Limb (tissue), 2 donors: Measurements from ENCODE around the gene TMEM101.
"Not testable (repeated sequence)": the region's sequence is repeated elsewhere in the genome, so short reads cannot be mapped to it uniquely, and the experiment has no call there.

ENCODE experiments used
- DNase-seq, 2 donors: peaks; one replicate each; pipeline ENCODE4 v3.0.0-alpha.2; 2016; ENCODE audit errors: extremely low spot score in 2 of 2

Gene TMEM101

DNA sequence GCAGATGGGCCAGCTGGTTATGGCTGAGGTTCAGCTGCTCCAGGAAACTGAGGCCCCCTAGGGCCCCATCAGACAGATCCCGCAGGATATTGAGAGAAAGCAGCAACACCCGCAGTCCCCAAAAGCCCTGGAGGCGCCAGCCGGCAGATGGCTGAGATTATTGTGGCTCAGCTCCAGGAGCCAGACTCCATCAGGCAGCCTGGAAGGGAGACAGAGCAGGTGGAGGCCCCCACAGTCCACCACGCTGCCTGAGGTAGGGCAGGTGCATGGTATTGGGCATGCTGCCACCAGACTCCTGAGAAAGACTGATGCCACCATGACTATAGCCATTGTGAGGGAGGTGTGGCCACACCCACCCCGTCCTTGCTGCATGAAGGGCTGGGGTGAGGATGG is 9.5 kb upstream of the TMEM101 start:
- peak in 1 of 2 donors; percentile 57 for DNase-seq

DNA sequence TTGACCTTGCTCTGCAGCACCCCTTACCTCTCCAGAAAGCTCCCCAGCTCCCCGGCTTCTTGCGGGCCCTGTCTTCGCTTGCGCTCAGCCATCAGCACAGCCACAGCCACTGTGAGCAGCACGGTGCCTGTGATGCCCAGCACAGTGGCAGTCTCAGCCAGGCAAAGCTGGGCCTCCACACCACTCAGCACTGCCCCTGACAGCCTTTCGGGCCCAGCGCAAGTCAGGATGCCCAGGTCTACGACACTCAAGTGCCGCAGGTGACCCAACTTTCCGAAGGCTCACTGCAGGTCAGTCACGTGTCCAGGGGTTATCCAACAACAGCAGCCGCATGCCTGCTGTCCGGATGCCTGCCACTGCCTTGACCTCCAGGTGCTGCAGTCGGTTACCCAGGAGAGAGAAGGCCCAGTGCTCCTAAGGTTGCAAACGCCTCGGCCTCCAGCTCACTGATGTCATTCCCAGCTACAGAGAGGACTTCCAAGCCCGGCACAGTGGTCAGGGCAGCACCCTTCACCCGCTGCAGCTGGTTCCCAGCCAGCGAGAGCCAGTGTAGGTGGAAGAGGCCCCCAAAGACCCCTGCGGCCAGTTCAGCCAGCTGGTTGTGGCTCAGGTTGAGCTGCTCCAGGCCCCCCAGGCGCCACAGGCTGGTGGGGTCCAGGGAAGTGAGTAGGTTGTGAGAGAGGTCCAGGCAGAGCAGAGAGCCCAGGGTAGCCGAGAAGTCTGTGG is 8.9 kb upstream of the TMEM101 start:
- DNase-seq: no peak

DNA sequence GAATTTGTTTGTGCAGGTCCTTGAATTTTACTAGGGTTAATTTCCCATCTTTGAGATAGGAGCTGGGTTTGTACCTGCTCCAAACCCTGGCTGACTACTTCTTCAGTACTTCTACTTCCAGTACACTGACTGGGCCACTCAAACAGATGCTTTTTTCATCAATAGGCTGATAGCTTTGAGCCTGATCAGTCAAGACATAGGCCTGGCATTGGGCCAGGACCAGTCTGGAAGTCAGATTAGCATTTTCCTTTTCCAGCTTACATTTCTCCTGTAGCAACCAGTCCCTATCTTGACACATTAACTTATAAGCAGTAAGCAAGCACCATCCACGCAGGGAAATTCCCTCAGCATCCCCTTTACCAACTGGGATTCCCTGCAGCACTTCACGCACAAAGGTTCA is 7.5 kb upstream of the TMEM101 start:
- DNase-seq: no peak

DNA sequence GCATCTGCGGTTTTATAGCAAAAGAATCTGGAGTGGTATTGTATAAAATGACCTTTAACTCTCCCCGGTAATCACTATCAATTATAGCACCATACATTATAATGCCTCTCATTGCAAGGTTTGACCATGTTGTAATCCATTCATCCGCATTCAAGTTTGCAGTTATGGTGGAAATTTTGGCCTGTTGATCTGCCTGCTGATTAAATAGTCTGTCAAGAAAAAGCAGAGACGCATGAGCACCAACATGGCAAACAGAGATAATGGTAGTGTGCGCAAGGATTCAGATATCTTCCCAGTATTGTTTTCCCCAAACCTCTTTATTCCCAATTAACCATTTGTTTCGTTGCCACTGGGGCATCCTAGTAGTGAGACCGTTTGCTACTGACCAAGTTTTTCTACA is 6.5 kb upstream of the TMEM101 start:
- DNase-seq: not testable (repeated sequence)

DNA sequence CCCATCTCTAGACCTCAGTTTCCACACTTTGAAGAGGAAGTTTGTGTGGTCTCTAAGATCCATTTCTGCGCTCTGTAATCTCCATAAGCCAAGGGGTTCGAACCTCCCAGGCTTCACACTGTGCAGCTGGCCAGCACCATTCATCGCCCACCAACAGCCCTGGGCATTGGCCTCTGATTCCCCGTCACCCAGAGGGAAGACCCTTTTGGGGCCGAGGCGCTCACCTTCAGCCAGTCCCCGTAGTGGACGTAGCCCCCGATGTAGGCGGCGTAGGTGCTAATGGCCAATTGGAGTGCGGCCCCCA is 678 bp downstream of the TMEM101 start:
- DNase-seq: no peak

DNA sequence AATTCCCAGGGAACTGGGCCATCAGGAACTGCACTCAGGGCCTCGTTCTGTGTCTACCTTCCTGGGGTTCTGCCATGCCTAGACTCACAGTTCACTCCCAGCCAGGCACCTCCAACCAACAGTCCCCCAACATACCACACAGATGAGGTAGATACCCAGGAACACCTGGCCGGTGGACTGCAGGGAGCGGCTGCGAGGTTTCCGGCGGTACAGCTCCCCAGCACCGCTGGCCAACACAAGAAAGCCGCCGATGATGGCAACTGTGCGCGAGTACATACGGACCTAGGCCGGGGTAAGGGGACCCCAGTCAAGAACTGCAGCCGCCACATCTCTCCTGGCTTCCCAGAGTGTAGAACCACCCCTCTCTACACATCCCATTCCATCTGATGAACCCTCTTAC is 1.9 kb downstream of the TMEM101 start:
- no peak for DNase-seq

DNA sequence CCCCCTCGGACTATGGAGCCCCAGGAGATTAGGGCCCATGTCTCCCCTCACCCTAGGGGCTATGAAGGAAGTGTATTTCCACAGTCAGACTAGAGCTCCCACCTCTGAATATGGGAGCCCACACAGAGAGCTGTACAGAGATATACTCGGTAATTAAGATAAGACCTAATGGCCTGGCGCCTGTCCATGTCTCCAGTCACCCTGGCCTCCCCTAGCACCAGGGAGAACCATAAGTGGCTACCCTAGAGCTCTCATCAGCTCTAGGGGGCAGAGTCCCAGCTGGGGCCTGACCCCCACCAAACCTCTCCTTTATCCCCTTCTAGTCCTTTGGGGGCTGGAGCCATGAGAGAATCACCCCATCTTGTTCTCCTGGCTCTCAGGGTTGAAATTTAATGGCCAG is 2.4 kb downstream of the TMEM101 start:
- no peak for DNase-seq

DNA sequence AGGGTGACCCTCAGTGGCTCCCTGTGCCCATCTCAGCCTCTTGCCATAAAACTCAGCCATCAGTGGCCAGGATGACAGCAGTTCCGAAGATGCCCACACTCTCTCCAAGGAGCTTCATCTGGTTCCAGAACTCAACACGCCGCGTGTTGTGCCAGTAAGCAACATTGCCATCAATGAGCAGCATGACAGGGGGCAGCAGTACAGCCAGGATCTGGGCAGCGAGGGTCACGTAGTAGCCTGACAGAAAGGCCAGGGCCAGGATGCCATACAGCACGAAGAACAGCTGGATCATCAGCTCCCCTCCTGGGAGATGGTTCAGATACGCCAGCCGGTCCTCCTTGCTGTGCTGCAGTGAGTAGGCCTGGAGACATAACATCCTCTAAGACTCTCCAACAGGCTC is 2.9 kb downstream of the TMEM101 start:
- no peak for DNase-seq

DNA sequence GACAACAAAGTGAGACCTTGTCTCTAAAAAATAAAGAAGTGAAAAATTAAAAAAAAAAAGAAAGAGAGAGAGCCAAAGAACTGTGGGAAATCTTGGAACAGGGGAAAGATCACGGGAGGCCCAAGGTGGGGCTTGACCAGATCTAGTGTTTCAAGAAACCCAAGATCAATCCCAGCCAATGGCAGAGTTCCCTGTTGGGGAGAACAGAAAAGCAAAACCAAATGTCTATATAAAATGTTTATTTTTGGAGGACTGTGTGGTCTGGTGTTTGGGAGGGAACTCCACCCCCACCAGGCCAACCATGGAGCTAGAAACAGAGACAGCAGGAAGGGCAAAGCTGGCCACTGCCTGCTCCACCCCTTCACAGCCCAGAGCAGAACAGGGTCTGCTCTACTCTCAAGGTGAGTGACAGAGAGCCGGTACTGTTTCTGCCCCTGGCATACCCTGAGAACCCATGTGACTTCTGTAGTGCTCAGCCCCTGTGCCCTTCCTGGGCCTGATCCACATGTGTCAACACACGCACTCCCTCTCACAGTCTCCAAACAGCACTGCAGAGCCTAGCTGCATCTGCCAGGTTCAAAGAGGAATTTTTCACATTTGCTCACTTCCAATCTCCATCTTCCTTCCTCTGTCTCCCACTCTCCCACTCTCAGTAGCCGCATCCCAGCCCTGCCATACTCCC is 3.7 kb downstream of the TMEM101 start:
- no peak for DNase-seq

DNA sequence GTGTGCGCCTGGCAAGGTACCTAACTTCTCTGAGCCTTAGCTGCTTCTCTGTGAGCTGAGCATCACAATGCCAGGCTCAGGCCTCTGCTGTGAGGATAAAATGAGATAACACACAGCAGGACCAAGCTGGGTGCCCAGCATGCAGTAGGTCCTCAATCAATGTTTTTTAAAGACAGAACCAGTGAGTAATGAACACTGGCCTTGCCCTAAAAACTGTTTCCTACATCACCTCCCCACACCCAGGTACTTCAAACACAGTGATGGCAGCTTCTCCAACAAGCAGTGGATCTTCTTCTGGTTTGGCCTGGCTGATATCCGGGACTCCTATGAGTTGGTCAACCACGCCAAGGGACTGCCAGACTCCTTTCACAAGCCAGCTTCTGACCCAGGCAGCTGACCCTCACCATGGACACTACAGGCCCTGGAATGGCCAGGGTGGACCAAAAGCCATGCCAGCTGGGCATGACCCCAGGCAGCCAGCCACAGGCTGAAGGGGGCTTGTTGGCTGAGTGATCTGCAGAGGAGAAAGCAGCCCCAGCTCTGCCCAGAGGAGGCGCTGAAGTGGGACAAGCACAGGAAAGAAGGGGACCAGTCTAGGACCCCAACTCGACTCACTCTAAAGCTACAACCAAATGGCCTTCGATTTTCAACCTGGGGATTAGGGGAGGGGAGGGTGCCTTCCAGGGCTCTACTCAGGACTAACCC is 6.4 kb downstream of the TMEM101 start:
- no peak for DNase-seq

DNA sequence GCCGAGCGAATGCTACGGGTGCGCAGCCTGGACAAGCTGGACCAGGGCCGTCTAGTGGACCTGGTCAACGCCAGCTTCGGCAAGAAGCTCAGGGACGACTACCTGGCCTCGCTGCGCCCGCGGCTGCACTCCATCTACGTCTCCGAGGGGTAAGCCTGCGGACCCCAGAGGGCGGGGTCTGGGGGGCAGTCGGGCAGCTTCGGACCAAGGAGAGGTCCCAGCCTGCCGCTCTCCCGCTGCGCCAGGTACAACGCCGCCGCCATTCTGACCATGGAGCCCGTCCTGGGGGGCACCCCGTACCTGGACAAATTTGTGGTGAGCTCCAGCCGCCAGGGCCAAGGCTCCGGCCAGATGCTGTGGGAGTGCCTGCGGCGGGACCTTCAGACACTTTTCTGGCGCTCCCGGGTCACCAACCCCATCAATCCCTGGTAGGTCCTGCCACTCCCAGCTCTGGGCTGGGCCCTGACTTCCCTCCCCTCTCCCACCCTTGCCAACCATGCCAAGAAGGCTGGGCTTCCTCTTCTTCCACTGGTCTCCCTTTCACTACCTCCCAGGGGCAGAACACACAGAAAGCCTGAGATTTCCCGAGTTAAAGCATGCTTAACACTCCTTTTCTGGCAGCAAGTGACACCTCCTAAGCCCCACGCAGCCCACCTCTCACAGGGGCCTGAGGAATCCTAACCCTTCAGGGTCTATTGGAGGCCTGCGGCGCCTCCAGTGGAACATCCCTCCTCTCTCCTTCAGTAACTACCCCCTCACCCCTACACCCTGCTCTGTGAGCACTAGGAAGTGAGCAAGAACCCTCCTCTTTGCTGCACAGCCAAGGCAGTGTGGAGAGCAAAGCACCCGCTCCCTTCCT is 7.2 kb downstream of the TMEM101 start:
- DNase-seq: no peak

DNA sequence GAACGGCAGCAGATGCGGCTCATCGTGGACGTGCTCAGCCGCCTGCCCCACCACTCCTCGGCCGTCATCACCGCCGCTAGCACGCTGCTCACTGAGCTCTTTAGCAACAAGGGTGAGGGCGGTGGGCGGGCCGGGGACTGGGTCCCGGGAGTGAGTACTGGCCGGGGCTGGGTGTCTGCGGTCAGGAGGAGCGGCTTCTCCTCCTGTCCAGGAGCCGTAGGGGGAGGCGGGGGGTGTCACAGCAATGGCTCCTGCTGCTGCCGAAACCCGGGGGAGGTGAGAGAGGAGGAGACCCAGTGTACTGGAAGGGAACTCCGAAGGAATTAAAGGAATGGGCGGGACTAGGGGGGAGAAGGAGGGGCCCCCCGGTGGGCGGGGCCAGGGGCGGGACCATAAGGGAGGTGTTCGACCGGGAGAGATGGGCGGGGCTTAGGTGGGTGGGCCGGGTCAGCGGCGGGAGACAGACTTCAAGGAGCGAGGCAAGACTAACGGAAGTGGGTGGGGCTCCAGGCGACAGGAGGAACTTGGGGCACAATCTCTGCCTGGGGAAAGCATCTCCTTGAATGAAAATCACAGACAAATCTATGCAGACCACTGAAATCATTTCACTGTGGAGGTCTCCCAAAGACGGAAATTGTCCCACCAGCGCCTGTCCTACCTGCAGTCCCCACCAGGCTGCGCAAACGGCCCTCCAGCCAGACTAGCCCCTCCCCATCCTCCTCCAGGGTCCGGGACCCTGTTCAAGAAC is 8.0 kb downstream of the TMEM101 start:
- peak; percentile 91 to 97 for DNase-seq

DNA sequence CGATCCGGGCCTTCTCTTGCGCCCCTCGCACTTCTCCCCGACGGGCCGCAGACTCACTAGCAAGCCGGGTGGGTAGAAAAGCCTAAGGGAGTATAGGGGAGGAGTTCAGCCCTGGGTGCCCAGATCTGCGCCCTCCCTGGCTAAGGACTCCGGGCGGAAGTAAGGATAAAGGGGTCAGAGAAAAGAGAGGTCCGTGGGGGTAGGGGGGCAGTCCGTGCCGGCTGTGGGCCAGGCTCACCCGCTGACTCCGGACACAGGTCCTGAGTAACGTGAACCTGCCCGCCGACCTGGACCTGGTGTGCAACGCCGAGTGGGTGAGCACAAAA is 8.5 kb downstream of the TMEM101 start:
- no peak for DNase-seq

DNA sequence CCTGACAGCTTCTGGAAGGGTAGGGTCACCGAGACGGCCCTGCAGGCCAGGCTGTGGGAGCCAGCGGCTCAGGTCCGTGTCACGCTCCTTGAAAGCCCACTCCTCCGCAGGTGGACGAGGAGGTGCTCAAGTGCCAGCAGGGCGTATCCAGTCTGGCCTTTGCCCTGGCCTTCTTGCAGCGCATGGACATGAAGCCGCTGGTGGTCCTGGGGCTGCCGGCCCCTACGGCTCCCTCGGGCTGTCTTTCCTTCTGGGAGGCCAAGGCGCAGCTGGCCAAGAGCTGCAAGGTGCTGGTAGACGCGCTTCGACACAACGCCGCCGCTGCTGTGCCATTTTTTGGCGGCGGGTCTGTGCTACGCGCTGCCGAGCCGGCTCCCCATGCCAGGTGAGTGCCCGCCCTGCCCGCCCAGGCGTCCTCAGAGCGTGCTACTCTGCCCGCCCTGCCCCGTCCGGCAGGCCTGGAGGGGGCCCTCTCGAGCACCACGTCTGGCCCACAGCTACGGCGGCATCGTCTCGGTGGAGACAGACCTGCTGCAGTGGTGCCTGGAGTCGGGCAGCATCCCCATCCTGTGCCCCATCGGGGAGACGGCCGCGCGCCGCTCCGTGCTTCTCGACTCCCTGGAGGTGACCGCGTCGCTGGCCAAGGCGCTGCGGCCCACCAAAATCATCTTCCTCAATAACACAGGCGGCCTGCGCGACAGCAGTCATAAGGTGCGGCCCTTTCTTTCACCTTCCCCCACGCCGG is 9.1 kb downstream of the TMEM101 start:
- DNase-seq: peak in 1 of 2 donors; percentile 48

DNA sequence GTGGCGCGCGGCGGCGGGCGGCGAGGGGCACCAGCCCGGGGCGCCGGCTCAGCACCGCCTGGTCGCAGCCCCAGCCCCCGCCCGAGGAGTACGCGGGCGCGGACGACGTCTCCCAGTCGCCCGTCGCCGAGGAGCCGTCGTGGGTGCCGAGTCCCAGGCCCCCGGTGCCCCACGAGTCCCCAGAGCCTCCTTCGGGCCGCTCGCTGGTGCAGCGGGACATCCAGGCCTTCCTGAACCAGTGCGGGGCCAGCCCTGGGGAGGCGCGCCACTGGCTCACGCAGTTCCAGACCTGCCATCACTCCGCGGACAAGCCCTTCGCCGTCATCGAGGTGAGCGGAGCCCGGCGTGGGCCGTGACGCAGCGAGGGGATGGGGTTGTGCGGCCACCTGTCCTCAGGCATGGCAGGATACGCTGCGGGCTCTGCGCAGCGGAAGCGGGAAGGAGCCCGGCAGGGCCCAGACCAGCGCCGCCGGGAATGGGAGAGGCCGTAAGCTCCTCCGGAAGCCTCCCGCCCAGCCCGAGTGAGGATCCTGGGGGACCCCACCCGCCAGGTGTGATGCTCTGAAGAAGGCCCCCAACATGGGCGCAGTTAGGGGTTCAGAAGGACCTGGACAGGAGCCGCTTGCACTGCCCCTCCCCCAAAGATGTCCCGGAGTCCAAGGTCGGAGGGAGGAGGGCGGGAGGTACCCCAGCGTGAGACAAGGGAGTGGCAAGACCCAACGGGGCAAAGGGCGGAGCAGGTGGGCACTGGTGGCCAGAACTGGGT is 9.8 kb downstream of the TMEM101 start:
- DNase-seq: peak in 1 of 2 donors; percentile 50

DNA sequence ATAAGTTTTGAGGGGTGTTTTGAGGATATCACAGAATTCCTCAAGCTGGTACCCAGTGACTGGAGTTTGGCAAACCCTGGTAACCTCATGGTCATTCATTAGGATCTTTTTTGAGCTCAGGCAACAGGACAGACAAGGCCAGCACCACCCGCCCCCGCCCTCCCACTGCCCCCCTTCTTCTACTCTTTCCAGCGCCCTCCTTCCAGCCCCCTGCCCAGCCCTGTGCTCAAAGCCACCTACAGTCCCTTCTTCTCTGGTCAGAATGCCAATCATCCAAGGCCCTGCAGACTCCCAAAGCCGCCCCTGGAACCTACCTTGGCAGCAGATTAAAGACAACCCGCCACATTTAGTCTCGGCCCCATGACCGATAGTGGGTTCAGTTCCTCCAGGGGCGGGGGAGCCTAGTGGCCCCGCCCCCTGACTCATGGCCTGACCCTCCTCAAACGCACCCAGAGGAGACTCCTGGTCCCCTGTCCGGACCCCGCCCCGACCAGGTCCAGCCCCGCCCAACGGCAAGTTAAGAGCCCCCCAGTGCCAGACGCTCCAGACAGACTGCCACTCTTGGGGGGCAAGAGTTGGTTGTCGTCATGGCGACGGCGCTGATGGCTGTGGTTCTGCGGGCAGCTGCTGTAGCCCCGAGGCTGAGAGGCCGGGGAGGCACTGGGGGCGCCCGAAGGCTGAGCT is 10.5 kb downstream of the TMEM101 start, which contains the start of gene NAGS:
NAGS (plus strand) TSS at position 546 of the 684 bp plus-strand sequence; CDS start at position 588, 42 bp downstream.
- peak in 1 of 2 donors; percentile 53 for DNase-seq

DNA sequence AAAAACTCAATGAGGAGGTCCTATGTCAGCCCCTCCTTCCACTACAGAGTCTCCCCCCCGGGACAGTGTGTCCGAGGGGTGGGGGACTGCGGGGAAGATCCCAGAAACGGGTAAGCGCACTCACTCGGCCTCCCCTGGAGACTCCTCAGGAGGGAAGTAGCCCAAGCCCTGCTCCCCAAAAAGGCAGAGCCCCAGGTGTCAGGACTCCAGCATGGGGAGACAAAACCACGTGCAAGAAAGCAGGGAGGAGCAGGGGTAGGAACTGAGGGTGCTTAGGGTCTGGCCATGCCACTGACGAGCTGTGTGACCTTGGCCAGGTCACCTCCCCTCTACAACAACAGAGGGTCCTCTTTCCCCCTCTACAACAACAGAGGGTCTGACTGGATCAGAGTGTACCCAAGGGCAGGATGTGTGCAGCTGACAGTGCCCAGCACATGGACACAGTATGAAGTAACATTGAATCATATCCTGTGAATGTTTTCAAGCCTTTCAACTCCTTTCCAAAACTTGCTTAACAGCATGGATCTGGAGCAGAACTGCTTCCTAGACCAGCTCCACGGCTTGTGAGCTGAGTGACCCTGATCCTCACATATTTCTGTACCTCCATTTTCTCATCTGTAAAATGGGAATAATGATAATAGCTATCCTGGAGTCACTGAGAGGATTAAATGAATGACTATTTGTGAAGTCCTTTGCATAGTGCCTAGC is 12.5 kb downstream of the TMEM101 start:
- DNase-seq: no peak

DNA sequence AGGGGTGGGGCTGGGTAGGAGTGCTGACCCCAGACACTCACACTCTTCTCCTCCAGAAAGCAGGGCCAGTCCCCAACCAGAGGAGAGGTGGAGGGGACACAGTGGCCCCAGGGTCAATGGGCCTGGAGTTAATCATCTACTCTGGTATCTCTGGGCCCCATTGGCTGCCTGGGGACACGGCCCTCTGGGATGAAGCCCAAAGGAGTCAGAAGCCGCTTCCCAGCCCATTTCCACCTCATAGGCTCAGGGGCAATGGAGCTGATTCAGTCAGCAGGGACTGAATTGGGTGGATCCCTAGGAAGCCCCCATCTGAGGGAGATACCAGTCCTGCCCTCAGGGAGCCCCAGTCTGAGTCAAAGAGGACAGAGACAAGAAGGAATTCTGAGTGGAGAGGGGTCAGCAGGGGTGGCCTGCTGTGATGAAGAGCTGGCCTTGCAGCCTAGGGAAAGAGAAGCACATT is 13.3 kb downstream of the TMEM101 start:
- DNase-seq: no peak
